PFSK-1 (cell line): ENCODE data around the gene C17orf100.

ENCODE experiments used
- FOXP2 ChIP-seq: optimal IDR thresholded peaks from 2 replicates; pipeline ENCODE3; 2011; ENCODE audit warnings: borderline replicate concordance, control low read depth, inconsistent platforms; ENCODE audit not compliant: insufficient read depth; ENCODE audit errors: extremely low read length, extremely low read depth
- POLR2AphosphoS5 ChIP-seq: IDR thresholded peaks from 2 replicates; pipeline ENCODE4 v1.6.1; 2012; ENCODE audit warnings: low read depth, mild to moderate bottlenecking, control low read depth, low read length, moderate library complexity
- REST ChIP-seq, 2 experiments: IDR thresholded peaks; 2 replicates each; pipeline versions ENCODE4 v1.6.1 to v1.8.0; 2011 to 2012; ENCODE audit warnings: low read depth in 2 of 2, low read length in 2 of 2, control low read depth in 1 of 2, inconsistent platforms in 1 of 2, mild to moderate bottlenecking in 1 of 2, moderate library complexity in 1 of 2; ENCODE audit not compliant: insufficient read depth in 1 of 2

- TF ChIP-seq POLR2AphosphoS5 (no peak), REST (IDR thresholded peaks at IDR 0.05; ENCODE audit: insufficient read depth in 1 of 2, low read depth in 2 of 2, low read length in 2 of 2) (no peak), FOXP2 (no peak)
Measured at GRCh38 chr17:6686026-6686425, 34.5 kb downstream of the C17orf100 start.
